Activated T-helper 1 cell treated with anti-CD3 and anti-CD28 coated beads, Interleukin-2, amount 50 U/mL, for 16 hours (primary cell): Measurements from ENCODE around the gene SLC13A1.

Source experiments
- DNase-seq, 2 donors: peaks; one replicate each; pipeline ENCODE4 v3.0.0-alpha.2; 2020; ENCODE audit warnings: low read depth in 1 of 2, low spot score in 1 of 2

The SLC13A1 gene

DNA sequence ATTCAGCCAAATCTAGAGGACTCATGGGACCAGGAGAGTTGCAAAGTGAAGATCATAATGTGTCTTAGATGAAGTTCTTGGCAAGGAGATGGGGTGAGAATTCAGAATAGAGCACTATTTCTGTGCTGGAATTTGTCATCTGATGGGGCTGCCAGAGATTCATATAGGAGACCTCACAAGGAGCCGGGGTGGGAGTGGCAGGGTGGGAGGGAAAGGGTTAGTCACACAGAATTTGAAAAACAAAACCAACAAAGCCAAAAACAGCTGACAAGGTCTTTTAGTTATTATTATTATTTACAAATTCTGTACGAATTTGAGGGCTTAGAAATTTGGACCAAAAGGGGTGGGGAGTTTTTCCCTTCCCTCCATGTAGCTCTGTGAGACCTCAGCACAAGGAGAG lies 1.7 kb downstream of the SLC13A1 start:
- DNase-seq = no peak

DNA sequence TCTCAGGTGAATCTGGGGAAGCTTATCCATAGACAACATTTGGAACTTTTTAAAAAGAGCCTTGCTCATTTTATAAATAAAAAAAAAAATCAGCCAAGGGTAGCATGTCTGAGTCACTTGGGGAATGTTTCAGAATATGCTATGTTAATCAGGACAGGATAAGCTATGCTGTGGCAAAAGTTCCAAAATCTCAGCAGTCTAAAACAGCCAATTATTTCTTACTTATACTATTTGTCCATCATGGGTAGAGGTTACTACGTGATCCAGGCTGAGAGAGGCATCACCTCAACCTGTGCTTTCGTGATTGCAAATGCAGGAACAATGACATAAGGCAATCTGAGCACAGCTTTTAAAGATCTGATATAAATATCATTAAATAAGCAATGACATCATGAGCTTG lies 6.5 kb downstream of the SLC13A1 start:
- DNase-seq = no peak

DNA sequence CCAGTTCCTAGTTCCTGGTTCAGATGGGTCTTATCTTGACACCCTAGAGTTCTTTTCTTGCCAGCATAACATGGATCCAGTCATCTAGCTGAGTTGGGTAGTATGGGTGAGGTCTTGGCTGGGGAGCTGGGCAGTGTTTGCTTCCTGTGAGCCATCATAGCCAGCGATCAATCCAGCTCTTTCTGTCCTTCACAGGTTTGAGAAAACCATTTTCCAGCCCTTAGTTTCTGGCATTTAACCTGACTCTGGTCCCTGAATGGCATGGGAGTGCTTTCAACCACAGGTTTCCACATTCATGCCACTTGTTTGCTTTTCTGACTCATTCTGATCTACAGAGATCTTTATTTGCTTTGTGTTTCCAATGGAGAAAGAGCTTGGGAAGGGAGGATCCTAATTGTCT lies 8.6 kb downstream of the SLC13A1 start:
- no peak for DNase-seq

DNA sequence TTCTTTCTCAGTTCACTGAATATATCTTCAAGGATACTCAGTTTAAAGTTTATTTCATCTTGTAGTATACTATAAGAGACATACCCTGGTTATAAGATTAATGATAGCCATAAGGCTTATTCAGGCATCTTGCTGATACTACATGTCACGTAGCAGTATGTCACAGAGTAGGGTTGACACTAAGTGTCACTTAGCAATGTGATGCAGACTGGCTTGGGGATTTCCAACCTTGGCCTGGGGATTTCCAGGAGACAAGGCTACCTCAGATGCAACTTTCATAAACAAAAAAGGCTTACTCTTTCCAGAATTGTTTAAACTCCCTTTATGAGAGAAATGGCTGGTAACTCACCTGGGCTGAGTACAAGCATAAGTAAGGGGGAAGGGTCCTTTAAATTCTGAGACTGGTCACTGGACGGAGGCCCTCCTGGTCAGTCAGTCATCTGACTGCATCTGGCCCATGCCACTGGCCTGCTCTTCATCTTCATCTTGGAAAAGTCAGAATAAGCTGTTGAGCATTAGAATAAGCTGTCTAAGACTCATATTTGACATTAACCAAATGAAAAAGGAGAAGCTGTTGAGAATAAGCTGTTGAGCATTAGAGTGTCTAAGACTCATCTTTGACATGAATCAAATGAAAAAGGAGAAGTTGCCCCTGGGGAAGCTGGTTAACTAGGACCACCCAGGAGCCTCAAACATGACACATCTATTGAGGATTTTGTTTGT lies 9.5 kb downstream of the SLC13A1 start:
- DNase-seq = no peak

DNA sequence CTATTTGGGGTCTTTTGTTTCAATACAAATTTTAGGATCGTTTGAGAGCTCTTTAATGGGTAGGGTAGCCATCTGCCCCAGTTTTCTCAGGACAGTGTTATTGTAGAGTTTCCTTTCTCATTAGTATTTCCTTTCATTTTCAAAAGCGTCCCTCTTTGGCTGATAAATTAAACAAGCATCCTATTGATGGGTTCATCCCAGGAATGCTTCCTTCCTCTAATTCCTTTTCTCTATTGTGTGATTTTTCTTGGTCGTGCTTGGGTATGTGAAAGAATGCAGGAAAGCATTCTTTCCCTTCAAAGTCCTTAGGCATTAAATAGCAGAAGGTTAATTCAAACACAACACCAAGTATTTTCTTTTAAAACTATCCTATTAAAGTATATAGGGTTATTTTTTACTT lies 14.0 kb downstream of the SLC13A1 start:
- DNase-seq = no peak

DNA sequence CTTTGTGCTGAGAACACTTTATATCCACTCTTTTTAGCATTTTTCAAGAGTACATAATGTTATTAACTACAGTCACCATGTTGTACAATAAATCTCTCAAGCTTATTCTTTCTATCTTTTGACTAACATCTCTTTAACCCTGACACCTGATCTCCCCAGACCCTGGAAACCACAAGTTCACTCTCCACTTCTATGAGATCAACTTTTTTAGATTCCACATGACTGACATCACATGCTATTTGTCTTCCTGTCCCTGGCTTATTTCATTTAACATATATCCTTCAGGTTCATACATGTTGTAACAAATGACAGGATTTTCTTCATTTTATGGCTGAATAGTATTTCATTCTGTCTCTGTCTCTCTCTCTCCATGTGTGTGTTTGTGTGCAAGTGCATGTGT lies 15.5 kb downstream of the SLC13A1 start:
- no peak for DNase-seq

DNA sequence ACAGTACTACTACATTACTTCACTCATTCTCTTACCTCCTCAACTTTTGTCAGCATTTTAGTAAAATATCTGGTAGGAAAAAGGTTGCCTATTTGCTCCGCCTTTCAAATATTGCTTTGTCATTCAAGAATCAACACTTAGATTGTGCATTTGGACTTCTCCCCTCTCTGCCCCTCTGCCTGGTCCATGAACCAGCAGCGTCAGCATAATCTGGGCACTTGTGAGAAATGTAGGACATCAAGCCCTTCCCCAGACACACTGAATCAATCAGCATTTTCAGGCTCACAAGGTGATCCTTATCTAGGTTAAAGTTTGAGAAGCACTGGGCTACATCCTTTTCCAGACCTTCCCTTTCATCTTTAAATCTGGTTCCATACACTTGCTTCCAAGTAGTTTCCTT lies 16.3 kb downstream of the SLC13A1 start:
- DNase-seq = no peak

DNA sequence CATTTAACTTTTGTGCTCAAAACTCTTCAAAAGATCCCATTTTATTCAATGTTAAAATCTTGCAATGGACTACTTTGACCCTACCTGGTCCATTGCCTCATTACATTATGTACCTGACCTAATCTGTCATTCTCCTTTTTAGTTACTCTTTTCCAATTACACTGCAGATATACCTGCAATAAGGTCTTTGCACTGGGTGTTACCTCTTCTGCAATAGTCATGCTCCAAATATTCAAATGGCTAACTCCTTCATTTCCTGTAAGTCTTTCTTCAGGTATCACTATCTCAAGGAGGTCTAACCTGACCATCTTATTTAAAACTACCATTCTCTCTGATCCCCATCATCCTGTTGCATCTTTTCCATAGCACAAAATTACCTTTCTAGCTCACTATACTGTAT lies 22.3 kb downstream of the SLC13A1 start:
- DNase-seq = no peak

DNA sequence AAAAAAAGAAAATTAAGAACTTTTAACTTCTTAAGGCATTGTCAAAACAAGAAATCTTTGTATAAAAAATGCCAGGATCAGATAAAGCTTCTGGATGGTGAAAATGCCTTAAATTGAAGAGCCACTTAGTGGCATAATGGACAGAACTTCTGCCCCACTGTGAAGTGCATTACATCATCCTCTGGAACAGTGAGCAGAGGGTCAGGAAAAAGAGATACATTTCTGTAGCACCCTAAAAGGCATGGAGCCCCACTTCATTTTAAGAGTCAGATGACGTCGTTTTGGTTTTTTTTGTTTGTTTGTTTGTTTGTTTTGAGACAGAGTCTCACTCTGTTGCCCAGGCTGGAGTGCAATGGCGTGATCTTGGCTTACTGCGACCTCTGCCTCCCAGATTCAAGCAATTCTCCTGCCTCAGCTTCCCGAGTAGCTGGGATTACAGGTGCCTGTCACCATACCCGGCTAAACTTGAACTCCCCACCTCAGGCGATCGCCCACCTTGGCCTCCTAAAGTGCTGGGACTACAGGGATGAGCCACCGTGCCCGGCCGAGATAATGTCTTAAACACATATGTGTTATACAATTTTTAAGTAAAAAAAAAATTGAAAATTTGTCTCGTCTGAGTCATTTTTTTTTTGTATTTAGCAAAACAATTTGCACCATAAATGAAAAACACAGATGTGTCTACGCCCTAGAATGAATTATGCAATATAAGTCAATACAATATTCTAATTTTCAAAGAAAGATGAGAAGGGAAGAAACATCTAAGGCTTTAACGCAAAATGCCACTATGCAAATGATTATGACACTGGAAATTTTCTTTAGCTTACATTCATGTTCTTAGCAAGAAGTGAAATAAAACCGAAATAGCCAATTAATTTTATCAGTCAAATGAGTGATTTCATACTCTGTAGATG lies 29.2 kb downstream of the SLC13A1 start:
- DNase-seq = no peak

DNA sequence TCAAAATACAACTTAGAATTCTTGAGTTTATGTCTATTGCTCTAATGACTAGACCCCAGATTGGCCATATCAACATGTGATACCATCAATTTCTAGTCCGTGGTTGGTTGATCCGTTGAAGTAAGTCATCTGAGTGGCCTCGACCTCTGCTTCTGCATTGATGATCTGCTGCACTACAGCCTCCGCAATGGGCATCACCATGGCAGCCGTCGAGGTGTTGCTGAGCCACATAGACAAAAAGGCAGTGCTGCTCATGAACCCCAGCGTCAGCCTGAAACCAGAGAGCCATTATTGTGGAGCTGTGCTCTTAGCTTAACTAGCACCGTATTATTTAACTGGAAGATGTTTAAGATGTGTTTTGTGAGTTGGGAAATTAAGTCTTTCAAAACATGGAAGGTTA lies 30.7 kb downstream of the SLC13A1 start:
- DNase-seq = no peak

DNA sequence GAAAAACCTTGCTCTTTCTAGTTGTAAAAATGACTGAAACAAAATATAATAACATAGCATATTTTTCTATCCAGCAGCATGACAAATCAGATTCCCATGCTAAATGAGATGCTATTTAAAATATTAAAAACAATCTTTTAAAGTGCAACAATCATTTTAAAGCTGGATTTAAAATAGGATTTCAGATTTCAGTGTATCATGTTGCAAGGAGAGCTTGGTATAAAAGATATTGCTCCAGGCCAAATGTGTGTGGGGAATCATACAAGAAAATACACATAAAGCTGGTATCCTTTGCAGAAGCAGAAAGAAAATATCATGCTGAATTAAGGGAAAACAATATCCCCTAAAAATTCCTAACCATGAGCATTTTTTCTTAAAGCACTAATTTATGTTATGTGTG lies 42.2 kb downstream of the SLC13A1 start:
- no peak for DNase-seq

DNA sequence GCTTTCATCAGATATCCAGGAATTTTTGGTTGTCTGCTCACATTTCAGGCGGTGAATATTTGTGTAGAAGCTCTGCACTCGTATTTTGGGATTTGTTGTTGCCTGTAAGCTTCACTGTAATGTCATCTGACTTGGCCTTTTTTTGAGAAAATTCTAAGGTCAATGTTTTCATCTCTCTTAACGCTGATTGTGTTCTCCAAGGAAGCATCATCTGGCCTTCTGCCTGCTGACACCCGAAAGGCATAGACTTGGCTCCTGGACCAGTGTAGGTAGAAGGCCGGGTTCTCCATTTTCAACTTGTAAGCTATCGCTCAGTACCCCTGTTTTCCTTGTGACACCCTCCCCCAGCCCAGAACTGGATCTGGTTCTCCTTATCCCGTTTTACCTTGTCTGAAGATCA lies 44.2 kb downstream of the SLC13A1 start:
- no peak for DNase-seq

DNA sequence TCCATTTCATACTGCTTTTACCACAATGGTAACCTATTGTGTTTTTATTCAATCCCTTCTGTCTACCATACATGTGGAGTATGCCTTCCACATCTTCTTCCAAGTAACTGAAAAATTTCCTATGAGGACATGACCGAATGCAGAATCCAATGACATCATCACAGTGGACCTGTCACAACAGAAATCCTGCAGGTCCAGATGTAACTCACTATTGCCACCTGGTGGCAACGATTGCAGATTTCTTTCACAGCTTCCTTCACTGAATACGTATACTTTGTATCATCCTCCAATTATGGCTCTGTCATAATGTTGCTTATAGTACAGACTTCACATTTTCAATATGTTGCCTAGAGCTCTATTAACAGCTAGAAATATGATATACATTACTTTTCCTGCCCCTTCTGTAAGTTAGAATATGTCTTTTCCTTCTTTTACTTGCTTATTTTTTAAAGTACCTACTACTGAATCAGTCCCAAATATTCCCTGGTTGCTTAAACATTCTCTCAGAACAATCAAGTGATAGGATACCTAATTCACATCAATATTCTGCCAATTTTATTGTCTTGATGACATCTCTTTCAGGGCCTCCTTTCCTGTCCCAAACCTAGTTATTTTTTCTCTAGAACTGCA lies 45.4 kb downstream of the SLC13A1 start:
- DNase-seq = no peak

DNA sequence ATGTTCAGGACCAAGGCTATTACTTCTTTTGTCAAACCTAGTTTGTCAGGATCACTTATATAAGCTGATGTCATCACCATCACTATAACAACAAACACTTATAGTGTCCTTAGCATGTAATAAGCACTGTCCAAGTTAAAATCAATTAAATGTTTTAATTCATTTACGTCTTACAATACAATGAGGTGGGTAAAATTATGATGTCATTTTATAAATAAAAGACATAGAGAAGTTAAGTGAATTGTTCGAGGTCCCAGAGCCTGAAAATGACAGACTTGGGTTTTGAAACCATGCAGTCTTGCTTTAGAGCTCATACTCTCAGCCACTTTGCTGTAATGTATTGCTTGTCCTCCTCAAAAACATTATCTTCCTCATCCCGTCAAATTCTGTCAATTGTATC lies 48.3 kb downstream of the SLC13A1 start:
- no peak for DNase-seq

DNA sequence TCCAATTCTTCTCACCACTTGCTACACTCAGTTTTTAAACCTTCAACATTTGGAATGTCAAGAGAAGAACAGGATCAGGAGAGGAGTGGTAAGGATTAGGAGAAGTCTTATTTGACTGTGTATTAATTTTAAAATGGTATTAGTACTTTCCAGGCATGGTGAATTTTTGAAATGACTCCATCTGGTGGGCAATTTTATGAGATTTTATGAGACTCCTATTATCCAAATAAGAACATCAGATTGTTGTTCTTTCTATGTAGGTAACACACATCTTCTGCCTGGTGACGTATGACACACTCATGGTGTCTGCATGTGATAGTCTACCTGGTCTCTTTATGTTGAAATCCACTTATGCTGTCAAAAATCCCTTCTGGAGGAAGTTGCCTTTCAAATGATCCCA lies 51.0 kb downstream of the SLC13A1 start:
- no peak for DNase-seq

DNA sequence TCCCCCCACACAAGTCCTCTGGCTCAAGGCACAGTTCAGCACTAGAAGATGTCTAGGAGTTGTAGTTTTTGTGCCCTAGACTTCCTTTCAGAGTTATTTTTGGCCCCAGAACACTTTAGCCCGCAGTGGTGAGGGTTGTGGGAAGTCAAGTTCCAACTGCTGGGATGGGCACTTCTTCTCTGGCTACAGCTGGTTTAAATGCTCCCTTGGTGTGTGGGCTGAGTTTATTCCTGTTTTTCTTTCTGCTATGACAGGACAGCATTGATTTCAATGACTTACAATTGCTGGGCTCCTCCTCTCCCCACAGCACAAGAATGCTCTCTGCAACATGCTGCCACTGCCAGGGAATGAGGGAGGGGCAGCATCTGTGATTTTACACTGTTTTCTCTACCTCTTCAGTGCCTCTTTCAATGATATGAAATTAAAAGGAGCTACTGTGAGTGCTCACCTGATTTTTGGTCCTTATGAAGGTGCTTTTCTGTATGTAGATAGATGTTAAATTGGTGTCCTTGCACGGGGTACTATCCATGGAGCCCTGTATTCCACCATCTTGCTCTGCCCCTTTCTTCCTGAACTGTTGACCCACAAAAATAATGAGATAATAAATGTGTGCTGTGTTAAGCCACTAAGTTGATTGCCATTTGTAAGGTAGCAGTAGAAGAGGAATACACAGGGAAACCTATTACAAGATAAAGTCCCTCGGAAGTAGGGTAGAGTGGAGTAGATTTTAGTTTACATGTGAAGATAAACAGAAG lies 56.3 kb downstream of the SLC13A1 start:
- no peak for DNase-seq

DNA sequence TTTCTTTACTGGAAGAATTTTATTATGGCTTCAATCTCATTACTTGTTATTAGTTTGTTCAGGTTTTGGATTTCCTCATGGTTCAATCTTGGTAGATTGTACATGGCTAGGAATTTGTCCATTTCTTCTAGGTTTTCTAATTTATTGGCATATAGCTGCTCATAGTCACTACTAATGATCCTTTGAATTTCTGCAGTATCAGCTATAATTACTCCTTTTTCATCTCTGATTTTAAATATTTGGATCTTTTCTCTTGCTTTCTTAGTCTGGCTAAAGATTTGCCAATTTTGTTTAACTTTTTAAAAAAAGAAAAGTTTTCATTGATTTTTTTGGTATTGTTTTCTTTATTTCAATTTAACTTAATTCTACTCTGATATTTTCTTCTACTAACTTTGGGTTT lies 59.2 kb downstream of the SLC13A1 start:
- DNase-seq = no peak

DNA sequence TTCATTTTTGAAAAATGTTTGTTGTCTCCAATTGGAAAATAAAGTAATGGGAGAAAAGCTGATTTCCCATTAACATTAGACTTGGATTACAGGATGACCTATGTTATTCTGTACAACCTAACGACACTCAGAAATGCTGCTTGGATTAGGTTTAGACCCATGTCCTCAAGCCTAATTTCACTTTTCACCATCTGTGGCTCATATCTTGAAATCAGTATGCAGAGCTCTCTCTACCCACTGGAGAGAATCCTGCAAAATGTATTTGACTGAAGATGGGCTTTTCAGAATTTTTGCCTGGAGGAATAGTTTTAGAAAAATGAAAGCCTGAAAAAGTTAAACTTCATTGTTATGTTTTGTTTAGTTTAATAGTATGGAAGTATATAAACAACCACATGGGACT lies 63.8 kb downstream of the SLC13A1 start:
- no peak for DNase-seq

DNA sequence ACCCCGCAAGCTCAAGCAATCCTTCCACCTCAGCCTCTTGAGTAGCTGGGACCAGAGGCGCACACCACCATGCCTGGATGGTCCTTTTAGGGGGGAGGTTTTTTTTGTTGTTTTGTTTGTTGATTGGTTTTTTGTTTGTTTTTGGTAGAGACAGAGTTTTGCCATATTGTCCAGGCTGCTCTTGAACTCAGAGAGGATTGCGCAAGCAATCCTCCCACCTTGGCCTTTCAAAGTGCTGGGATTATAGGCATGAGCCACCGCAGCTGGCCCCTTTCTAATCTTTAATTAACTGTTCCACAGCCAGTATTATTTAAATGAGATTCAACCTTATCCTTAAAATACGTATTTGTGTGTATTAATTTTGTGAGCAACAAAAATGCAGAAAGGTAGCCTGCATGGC lies 65.8 kb downstream of the SLC13A1 start:
- no peak for DNase-seq

DNA sequence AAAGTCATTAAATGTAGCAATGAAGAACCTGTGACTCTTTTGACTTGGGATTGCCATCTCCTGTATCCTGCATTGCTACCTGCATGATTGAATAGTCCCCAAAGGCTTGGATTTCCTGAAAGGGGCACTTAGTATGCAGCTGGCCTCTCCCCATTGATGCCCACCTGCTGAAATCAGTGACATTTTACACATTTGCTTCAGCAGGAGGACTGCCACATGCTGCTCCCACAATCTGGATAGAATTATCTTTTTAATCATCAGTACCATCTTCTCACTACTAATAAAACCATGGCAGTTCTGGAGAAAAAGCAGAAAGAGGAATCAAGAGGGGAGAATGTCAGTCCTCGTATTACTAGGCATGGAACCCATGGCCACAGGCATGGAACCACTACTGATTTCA lies 67.8 kb downstream of the SLC13A1 start:
- DNase-seq = no peak

DNA sequence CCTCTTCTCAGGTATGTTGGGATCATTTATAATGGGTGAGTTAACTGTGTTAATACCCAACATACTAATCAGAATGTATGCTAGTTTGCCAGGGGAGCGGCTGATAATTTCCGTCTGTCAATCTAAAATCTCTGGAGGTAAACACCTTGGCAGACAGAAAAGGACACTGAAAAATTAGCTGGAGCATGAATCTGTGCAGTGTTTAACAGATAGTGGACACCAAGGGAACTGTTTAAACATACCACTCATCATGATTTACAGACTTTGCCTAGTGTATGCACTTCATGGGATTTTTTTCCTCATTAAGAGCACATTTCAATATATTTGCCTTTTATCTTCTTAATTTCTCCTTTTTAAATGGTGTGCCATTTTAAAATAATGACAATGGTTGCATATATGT lies 68.2 kb downstream of the SLC13A1 start:
- no peak for DNase-seq
